HG02678 (cell line): Measurements from ENCODE around the gene CDK9.
A peak's percentile ranks its signal among the peaks of the same experiment; 100 is the strongest.

Experiments used
- ATAC-seq: cut with Tn5 transposase; IDR thresholded peaks from one replicate; pipeline ENCODE4 v1.9.1; 2021; ENCODE audit warnings: mild to moderate bottlenecking, moderate library complexity; ENCODE audit not compliant: unreplicated experiment

Gene CDK9

DNA sequence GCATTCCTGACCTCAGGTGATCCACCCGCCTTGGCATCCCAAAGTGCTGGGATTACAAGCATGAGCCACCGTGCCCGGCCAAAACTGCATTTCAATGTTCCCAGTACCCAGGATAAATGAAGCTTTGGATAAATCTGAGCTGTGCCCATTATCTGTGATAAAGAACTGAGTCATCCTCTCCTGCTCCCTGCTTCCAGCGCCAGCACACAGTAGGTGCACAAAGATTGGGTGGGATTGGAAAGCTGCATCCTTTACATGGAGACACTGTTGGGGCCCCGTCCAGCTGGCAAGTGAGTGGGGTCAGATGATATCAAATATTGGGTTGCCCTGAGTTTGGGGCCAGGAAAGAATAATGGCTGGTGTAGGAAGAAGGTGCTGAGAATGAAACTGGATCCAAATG is 24.8 kb upstream of the CDK9 start:
- no peak for ATAC-seq

DNA sequence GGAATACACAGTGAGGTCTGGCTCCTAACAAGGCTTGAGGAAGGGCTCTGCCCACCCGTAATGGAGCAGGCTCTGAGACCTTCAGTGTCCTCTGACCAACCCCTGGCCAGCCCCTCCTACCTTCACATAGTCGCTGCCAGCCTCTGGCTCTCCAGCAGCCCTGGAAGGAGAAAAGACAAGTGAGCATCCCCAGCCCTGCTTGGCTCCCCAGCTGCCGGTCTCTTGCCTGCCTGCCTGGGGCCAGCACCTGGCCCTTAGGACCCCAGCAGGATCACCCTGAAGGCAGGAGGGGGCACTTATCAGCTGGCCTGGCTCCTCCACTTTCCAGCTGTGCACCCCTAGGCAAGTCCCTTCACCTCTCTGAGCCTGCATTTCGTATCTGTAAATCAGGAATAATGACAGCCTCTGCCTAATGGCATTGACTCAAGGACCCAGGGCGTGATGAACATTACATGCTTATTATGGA is 24.3 kb upstream of the CDK9 start:
- ATAC-seq = no peak

DNA sequence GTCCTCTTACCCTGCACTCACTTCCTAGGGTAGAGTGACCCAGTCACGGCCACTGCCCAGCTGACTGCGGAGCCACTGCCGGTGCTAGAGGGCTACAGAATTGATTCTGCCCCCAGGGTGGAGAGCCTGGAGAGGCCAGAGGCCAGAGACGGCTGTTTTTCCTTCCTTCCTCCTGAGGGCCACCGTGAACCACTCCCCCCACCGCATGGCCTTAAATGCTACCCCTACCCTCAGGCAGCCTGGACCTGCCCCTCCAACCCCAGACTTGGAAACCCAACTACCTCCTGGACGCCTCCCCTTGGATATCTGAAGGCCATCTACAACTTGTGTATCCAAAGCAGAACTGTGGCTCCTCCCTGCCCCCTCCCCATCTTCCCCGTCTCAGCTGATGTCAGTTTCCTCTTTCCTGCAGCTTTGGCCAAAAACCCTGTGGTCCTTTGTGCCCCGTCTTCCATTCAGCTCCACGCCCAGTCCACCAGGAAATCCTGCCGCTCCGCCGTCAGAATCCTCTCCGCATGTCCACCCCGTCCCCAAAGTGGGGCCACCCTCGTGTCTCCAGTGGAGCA is 23.6 kb upstream of the CDK9 start:
- no peak for ATAC-seq

DNA sequence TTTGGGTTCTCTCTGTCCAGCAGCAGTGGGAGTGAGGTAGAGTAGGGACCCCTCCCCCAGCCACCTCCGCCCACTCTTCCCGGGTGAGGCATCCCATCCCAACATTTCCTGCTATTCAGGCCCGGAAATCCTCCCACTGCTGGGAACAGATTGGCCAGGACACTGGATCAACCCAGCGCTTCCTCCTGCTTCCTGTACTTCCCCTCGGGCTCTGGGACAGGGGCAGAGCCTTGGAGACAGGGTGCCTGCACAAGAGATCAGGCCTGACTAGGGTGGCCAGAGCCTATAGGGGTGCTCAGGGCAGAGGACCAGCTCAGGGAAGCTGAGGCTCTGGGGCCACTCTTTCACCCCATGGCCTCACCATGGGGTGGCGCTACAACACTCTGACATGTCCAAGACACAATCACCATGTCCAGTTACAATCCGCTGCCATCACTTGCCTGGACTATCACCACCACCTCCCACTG is 21.9 kb upstream of the CDK9 start:
- ATAC-seq = no peak

DNA sequence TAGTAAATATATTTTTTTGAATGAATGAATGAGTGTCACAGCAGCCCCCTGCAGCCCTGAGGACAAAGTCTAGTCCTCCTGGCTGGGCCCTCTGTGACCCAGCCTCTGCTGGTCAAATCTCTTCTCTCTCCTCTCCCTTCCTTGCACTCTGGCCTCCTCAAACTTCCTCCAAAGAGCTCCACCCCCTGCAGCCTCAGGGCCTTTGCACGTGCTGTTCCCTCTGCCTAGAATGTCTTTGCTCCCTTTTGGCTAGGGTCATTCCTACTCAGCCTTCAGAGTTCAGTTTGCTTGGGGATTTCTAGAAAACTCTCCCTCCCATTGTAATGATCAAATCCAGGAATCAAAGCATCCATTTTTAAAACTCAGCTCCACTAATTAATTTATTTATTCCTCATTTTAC is 20.4 kb upstream of the CDK9 start:
- no peak for ATAC-seq

DNA sequence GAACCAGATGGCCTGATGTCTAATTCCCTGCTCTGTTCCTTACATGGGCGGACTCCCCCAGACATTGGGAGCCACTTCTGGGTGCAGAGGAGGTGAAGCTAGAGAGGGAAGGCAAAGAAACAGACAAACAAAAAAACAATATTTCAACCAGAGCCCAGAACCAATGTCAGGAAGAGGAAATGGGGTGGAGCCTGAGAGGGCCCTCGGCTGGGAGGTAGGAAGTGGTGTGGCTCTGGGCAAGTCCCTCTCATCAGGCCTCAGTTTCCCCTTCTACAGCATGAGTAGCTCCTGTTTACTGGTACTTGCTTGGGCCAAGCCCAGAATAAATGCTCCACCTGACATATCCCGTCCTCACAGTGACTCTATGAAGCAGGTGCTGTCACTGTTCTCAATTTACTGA is 18.4 kb upstream of the CDK9 start:
- ATAC-seq = no peak

DNA sequence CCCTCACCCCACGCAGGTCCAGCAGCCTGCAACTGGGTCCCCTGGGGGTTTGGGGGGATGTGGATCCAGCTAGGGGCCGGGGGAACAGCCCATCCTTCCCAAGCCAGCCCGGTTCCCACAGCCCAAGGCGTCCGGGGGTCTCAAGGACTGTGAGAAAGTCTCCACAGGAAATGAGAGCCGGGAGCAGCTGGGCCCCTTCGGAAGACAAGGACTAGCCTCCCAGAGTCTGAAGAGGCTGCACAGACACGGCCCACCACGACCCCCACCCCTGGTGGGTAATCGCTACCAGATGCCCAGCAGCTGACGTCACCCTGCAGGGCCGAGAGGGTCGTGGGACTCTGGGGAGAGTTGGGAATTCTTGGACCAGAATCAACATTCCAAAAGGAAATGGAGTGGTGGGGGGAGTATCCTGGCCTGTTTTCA is 17.9 kb upstream of the CDK9 start:
- no peak for ATAC-seq

DNA sequence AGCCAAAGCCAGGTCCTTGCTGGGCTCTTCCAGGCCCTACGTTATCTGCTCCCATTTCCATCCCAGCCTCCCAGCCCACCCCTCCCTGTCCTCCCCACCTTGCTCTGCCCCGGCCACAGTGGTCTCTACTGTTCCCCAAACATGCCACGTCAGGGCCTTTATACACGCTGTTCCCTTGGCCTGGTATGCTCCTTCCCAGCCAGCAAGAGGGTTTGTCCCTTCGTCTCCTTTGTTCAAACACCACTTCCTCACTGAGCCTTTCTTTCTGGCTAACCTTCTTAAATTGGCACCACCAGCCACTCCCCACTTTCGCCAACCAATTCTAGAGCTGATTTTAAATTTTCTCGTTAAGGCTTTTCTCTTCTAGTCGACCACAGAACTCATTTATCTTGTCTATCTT is 17.1 kb upstream of the CDK9 start:
- no peak for ATAC-seq

DNA sequence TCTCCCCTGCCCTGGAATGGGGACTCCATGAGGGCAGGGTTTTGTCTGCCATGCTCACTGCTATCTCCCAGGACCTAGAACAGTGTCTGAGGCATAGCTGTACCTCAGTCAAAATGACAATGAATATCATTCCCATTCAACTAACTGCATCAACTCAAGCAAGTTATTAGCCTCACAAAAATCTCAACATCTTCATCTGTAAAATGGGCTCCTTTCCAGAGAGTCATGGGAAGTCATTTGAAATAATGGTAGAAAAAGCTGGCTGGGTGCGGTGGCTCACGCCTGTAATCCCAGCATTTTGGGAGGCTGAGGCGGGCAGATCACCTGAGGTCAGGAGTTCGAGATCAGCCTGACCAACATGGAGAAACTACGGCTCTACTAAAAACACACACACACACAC is 16.7 kb upstream of the CDK9 start:
- no peak for ATAC-seq

DNA sequence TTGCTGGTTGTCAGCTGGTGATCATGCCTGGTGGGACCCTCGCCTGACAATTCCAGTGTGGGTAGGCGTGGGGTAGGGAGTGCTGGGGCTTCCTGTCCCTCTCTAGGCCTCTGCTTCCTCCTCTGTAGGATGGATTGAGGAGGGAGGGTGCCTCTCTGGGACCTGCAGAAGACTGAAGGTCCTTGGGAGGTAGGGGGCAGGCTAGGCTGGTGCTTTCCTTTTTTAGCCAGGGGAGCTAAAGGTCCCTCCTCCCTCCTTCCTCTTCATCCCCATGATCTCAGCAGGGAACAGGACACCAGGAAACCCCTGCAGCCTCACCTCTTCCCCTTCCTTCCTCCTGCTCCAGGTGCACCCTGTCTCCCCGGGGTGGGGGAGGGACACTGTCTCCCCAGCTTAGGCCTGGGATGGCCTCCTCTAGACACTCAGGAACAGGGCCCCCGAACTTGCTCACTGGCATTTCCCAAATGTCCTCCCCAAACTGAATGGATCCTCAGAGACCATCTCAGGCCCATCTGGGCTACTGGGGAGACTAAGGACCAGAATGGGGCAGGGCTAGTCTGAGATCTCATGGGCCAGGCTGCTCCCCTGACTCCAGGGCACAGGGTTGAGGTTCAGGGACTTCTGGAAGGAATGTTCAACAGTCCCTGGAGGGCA is 15.8 kb upstream of the CDK9 start:
- ATAC-seq = no peak

DNA sequence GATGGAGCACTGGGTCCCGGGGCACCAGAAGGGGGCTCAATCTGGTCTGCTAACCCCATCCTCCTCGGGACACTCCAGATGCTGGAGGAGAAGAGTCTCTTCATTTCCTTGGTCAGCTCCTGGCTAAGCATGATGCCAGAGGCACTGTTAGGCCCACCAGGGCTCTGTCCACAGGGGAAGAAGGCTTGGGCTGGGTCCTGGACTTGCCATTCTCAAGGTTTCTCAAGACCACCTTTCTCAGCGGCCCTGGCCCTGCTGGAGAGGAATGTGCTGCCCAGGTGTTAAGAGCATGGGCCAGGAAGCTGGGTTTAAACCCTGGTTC is 15.3 kb upstream of the CDK9 start:
- no peak for ATAC-seq

DNA sequence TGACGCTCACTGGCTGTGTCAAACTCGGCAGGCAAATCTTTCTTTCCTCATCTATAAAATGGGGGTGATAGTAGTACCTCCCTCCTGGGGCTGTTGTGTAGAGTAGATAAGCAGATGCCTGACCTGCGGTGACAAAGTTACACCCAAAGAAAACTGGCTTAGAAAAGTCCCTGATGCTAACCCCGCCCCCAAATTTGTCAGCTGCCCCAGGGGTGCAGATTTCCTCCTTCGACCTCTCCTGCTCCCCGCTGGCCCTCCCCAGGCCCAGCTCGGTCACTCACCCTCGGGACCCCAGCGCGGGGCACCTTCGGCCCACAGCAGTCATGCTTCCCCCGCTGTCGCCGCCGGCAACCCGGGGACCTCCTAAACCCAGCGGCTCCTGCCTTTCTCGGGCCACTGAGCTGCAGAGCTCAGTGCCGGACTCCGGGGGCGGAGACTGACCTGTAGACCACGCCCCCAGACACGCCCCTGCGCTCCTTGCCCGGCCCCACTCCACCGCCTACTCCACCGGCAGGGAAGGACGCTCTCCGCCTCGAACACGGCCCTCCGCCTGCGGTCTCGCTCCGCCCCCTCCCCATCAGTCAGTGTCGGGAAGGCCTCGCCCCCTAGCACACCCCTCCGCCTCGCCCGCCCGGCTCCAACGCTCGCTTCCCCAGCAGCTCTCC is 14.8 kb upstream of the CDK9 start:
- ATAC-seq = peak; percentile 88

DNA sequence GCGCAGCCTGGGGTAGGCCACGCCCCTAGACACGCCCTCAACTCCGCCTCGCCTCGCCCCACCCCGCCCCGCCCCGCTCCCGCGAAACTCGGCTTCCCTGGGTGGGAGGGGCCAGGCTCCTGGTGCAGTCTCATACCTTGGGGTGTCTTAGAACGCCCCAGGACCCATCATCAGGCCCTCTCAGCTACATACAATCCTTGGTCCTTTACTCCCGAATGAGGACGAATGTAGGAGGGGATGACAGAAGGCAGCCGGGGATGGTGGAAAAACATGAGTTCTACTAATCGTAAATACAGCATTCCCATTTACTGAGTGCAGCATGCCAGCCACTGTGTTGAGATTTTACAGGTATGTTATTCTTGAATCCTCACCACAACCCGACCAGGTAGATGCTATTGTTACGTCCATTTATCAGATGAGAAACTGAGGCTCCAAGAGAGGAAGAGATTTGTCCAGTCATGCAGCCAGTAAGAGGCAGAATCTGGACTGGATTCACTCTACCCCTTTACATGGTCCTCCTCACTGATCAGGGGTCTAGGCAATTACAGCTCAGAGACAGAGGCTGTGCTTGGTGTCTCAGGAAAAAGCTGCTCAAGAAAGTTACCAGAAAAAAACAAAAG is 14.2 kb upstream of the CDK9 start:
- no peak for ATAC-seq

DNA sequence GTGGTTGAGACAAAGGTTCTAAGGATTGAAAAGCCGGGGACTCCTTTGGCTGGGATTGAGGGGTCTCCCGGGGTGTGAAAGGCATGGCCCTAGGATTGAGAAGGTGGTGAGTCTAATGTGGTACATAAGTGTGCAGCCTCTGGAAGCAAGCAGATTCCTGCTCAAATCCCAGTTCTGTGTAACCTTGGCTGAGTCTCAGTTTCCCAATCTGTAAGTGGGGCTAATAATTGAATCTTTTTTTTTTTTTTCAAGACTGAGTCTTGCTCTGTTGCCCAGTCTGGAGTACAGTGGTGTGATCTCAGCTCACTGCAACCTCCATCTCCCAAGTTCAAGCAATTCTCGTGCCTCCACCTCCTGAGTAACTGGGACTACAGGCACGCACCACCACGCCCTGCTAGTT is 13.2 kb upstream of the CDK9 start:
- ATAC-seq = no peak

DNA sequence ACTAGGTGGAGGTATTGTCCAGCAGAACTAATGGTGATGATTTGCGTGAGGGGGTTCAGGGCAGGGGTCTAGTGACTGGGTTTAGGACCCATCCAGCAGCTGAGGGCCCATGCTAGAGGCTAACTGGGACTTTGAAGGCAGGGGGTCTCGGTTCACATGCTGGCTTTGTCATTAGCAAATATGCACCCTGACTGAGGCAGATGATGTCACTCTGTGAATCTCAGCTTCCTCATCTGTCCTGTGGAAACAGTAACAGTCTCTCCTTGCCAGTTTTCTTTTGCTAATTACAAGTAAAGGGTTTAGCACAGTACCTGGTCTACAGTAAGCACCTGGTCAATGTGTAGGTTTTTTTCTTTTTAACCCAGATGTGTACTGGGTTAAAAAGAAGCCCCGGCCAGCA is 12.6 kb upstream of the CDK9 start:
- ATAC-seq = no peak

DNA sequence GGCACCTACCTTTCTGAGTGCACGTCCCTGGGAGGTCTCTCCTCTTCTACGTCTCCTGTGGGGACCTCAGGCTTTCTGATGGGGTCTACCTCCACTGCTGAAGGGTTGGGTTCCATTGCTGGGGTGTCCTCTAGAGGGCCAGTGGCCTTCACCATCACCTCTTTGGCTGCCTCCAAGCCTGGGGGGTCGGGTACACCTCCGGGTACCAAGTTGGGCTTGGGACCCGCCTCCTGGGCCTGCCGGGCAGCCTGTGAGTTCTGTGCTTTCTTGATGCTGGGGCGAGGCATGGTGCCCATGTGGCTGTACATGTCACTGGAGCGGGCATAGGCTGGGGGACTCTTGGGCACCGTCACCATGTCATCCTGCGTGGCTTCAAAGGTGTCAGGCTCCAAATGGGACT is 11.9 kb upstream of the CDK9 start:
- ATAC-seq = no peak

DNA sequence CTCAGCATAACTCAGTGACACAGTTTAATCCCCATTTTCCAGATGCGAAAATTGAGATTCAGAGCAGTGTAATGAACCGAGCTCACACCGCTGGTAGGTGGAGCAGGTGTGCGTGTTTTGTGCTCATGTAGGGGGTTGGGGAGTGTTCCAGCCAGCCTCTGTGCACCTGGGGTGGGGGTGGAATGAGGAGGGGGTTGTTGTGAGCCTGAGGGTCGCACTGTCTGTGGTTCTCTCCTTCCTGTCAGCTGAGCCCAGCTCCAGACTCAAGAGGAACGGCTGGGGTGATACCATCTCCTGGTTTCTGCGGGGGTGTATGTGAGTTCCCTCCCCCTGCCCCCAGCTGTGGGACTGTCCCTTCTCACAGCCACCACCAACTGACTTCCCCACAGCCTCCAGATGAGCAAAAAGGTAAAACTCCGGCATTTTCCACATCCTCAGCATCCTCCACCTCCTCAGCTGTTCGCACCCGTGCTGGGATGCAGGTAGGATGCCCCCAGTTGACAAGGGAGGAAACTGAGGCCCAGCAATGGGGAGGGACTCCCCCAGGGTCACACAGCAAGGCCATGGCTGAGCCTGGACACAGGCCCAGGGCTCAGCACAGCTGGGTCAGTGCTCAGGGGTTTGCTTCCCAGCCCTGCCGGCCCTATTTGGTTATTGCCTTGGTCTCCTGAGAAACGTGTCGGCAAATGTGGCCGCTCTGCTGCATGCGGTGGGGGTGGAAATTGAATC is 9.5 kb upstream of the CDK9 start:
- peak; percentile 26 for ATAC-seq

DNA sequence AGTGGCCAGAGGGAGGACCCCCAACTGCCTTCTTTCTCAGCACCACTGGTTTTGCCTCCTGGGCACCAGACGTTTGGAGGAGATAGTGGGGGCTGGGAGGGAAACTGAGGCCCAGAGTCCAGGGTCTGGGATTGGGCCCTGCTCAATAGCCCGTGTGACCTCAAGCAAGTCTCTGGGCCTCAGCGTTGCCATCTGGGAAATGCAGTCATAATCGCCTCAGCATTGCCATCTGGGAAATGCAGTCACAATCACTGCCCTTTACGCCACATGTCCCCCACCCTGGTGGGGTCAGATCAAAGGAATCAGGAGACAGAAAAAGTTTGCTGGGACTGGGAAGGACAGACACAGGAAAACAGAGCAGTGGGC is 8.9 kb upstream of the CDK9 start:
- no peak for ATAC-seq

DNA sequence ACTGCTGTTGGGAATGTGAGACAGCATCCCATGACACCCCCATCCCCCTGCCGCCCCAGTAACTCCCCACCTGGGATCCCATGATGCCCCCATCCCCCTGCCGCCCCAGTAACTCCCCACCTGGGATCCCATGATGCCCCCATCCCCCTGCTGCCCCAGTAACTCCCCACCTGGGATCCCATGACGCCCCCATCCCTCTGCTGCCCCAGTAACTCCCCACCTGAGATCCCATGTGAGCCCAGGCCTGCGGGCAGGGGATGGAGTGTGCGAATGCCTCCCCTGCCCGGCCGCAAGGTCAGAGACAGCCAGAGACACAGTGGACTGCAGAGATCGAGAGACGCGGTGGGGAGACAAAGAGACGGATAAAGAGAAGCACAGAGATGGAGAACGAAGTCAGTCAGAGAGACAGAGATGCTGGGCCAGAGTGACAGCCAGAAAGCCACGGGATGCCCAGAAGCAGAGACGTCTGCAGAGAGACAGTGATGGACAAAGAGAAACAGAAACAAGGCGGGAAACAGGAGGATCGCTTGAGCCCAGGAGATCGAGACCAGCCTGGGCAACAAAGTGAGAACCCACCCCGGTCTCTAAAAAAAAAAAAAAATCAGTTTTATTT is 8.4 kb upstream of the CDK9 start:
- ATAC-seq = no peak

DNA sequence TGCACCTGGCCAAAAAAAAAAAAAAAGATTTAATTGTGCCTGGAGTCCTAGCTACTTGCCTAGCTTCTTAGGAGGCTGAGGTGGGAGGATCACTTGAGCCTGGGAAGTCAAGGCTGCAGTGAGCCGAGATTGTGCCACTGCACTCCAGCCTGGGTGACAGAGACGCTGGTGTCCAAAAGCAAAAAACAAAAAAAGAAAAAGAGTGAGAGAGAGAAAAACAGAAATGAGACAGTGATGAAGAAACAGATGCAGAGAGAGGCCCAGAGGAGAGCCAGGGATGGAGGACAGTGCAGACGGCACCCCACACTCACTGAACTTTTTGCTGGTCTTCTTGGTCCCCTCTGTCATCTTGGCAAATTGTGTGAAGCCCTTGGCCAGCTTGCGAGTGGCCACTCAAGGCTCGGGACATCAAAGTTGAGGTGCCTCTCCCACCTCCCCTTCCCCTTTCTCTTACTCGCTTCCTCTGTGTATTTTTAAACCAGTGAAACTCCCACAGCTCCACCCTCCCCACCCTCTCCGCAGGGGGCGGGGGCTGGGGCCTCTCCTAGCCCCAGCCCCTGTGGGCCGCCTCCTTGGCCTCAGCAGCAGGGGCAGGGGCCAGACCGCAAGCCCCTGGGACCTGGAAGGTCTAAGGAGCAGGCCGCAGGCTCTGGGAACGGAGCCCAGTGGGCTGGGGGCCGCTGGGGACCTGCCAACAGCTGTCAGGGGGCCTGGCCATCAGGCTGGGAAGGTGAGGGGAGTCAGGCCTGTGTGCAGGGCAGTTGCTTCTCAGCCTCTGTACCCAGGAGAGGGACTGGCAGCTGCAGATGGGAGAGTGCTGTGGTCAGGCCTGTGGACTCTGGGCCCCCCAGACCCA is 7.3 kb upstream of the CDK9 start, which contains the start of gene SH2D3C:
SH2D3C (minus strand) TSS at position 387 of the 856 bp plus-strand sequence; CDS start at position 348, 39 bp downstream.
- peak; percentile 38 for ATAC-seq
